GM21786 (cell line): ENCODE measurements around the gene GATA6.

ENCODE experiments used
- ATAC-seq: cut with Tn5 transposase; IDR thresholded peaks from one replicate; pipeline ENCODE4 v1.9.1; 2021; ENCODE audit not compliant: unreplicated experiment

The GATA6 gene

GRCh38 chr18:22166069-22166950 lies 3.1 kb upstream of the GATA6 start:
- ATAC-seq = no peak

GRCh38 chr18:22167091-22167470 lies 2.3 kb upstream of the GATA6 start:
- no peak for ATAC-seq

GRCh38 chr18:22167471-22168241 lies 1.7 kb upstream of the GATA6 start:
- no peak for ATAC-seq

- no peak for ATAC-seq
Observed at GRCh38 chr18:22168360-22168921, 948 bp upstream of the GATA6 start.

GRCh38 chr18:22169889-22170420 lies 566 bp downstream of the GATA6 start:
- ATAC-seq = no peak

- no peak for ATAC-seq
Observed at GRCh38 chr18:22170421-22171257, 1.2 kb downstream of the GATA6 start.

GRCh38 chr18:22171258-22172119 lies 2.1 kb downstream of the GATA6 start:
- ATAC-seq = no peak

GRCh38 chr18:22172120-22172582 lies 2.8 kb downstream of the GATA6 start:
- no peak for ATAC-seq

- ATAC-seq = no peak
Observed at GRCh38 chr18:22172594-22173049, 3.2 kb downstream of the GATA6 start.

- no peak for ATAC-seq
Observed at GRCh38 chr18:22173221-22173927, 4.0 kb downstream of the GATA6 start.

GRCh38 chr18:22173928-22174301 lies 4.5 kb downstream of the GATA6 start:
- ATAC-seq = no peak

GRCh38 chr18:22174341-22175145 lies 5.2 kb downstream of the GATA6 start:
- ATAC-seq = no peak

- ATAC-seq = no peak
Observed at GRCh38 chr18:22175346-22175745, 6.0 kb downstream of the GATA6 start.

GRCh38 chr18:22176420-22177326 lies 7.3 kb downstream of the GATA6 start:
- ATAC-seq = no peak

GRCh38 chr18:22177327-22177871 lies 8.0 kb downstream of the GATA6 start:
- no peak for ATAC-seq

- ATAC-seq = no peak
Observed at GRCh38 chr18:22179174-22179573, 9.8 kb downstream of the GATA6 start.

GRCh38 chr18:22179631-22180030 lies 10.2 kb downstream of the GATA6 start:
- no peak for ATAC-seq
